AG04449 (cell line): Measurements from ENCODE around the gene LRRC75B.

Source experiments
- CTCF ChIA-PET: fragments of 350-600 bp; formaldehyde crosslinking; extraction: SDS; loops from one replicate; lab custom pipeline; 2021; ENCODE audit warnings: antibody characterized with exemption; lab: Yijun Ruan, JAX
- POLR2A ChIA-PET: fragments of 400-600, 350-600 bp; formaldehyde crosslinking; extraction: SDS; loops from one replicate; lab custom pipeline; 2020; ENCODE audit warnings: antibody characterized with exemption, inconsistent platforms; lab: Yijun Ruan, JAX
- DNase-seq: peaks from one replicate; pipeline ENCODE4 v3.0.0-alpha.2; 2010; ENCODE audit warnings: low read depth, low spot score
- H3K4me3 ChIP-seq: 2 replicates; pipeline ENCODE4 v1.5.1; 2011; ENCODE audit warnings: low read depth, mild to moderate bottlenecking, control low read depth, low read length
- TF ChIP-seq, protein P1 (sequence below): IDR thresholded peaks from one replicate; pipeline ENCODE4 v1.5.1; 2011; ENCODE audit warnings: mild to moderate bottlenecking, moderate library complexity, low read length, control low read depth, inconsistent platforms; ENCODE audit not compliant: insufficient read depth; ENCODE audit errors: missing control alignments

The LRRC75B gene

DNA sequence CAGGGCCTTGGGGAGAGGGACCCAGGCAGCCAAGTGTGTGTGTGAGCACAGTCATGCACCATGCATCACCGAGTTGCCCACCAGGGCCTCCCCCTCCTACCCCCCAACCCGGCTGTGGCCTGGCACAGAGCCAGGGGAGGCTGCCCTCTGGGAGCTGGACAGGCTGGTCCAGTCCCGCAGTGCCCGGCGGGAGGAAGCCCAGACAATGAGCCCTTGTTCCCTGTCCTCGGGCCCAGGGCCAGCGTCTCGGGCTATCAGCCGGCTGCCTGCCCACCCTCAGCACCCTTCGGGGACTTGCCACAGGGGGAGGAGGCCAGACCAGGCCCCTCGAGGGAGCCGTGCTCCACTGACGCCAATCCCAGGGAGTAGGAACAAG, 4.5 kb downstream of the LRRC75B start:
- no peak for DNase-seq
- H3K4me3 ChIP-seq: no peak overlapping the region
- CTCF ChIA-PET: no interaction called here
- POLR2A ChIA-PET: no interaction called here
- TF ChIP-seq, protein P1, sequence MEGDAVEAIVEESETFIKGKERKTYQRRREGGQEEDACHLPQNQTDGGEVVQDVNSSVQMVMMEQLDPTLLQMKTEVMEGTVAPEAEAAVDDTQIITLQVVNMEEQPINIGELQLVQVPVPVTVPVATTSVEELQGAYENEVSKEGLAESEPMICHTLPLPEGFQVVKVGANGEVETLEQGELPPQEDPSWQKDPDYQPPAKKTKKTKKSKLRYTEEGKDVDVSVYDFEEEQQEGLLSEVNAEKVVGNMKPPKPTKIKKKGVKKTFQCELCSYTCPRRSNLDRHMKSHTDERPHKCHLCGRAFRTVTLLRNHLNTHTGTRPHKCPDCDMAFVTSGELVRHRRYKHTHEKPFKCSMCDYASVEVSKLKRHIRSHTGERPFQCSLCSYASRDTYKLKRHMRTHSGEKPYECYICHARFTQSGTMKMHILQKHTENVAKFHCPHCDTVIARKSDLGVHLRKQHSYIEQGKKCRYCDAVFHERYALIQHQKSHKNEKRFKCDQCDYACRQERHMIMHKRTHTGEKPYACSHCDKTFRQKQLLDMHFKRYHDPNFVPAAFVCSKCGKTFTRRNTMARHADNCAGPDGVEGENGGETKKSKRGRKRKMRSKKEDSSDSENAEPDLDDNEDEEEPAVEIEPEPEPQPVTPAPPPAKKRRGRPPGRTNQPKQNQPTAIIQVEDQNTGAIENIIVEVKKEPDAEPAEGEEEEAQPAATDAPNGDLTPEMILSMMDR: no peak

DNA sequence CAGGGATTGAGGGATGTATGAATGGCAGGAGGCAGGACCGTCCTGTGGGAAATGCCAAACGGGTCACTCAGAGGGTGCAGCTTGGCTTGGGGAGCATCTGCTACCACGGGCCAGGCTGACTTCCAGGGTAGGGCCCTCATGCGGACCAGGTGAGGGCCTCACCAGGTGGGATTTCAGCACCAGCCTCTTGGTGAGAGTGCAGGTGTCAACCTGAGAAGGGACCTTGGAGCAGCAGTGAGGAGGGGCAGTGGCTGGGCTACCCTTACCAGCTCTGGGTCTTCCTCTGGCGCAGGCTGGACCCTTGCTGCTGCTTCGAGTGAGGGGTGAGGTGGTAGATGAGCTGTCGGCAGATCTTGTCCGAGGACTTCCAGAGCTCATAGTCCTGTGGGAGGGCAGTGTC, 4.9 kb downstream of the LRRC75B start:
- POLR2A ChIA-PET: no interaction called here
- CTCF ChIA-PET: no interaction called here

DNA sequence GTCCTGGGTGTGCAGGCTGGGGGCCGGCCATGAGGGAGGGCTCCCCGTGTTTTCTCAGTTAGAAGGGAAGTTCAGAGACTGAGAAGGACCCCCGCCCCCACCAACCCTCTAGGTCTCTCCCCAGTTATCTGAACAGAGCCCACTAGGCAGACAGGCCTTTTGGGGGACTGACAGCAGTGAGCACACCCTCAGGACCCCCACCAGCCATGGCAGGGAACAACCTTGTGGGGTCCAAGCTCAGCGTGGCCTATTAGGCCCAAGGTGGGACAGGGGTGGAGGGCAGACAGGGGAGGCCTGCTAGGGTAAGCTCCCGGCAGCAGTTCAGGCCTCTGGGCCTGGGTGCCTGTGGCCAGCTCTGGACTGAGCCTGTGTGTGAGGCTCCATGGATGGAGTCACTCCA, 5.6 kb downstream of the LRRC75B start:
- no peak overlapping the region for H3K4me3 ChIP-seq
- no peak for DNase-seq
- CTCF ChIA-PET: no interaction called here
- TF ChIP-seq, protein P1: no peak
- POLR2A ChIA-PET: no interaction called here

More for the DNA sequence above, 4.9 kb downstream of the LRRC75B start:
- DNase-seq: no peak
- TF ChIP-seq, protein P1: no peak
- no peak overlapping the region for H3K4me3 ChIP-seq

DNA sequence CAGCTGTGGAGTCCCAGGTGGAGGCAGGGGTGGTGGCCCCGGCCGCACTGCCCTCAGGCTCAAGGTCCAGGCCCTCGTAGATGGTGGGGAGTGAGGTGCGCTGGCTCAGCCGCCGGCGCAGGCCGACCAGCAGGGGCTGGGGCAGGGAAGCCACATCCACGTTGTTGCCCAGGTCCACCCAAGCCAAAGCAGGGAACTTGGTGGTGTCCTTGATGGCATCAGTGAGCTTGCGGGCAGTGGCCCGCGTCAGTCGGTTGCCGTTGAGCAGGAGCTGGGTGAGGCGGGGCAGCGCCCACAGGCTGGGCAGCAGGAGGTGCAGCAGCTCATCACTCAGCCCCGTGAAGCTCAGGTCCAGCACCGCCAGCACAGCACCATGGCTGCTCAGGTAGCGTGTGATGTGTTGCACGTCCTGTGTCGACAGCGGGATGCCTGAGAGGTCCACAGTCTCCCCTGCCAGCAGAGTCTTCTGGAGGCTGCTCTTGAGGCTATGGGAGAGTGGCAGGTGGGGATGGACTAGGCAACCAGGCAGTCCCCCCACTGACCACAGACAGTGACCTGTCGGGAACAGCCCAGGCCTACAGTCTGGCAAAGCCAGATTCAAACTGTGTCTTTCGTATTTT, 6.8 kb downstream of the LRRC75B start:
- CTCF ChIA-PET: no interaction called here
- no peak for DNase-seq
- POLR2A ChIA-PET: no interaction called here
- TF ChIP-seq, protein P1: no peak
- no peak overlapping the region for H3K4me3 ChIP-seq

DNA sequence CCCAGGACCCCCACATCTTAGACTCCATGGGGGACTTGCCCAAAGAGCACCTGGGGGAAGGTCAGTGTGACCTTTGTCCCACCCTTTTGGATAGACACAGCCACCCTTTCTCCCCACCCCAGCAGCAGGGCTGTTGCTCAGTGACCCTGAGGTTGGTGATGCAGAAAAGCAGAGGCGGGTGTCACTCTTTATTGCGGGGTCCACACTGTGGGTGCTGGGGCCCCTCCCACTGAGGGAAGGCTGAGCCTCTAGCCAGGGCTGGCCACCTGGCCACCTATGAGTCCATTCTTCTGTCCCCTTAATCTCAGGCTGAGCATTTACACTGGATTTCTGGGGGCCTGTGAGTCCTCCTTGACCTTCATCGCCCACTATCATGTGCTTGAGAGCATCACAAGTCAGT, 7.4 kb downstream of the LRRC75B start:
- TF ChIP-seq, protein P1: no peak
- CTCF ChIA-PET: no interaction called here
- H3K4me3 ChIP-seq: no peak overlapping the region
- POLR2A ChIA-PET: no interaction called here
- DNase-seq: no peak

DNA sequence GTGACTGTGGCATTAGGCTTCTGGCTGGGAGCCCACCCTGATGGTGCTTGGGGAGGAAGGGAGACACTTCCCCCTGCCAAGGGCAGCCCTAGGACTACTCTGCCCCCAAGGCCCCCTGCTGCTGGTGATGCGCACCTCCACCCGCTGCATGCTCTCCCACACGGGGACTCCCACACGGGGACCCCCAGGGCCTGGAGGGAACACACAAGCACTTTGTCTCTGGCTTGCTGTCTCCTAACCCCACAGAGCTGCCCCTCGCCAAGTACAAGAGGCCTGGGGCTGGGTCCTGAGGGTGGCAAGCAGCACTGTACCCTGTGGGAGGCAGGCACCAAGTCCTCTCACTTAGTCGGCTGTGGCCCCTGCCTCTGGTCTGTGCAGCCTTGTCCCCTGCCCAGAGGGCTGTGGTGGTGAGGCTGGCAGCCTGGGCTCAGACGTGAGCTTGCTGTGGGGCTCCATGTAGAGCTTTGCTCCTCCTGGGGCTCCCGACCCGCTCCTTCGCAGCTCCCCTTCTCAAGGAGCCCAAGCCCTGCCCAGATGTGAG, 7.9 kb downstream of the LRRC75B start:
- H3K4me3 ChIP-seq: no peak overlapping the region
- no peak for DNase-seq
- TF ChIP-seq, protein P1: no peak
- ChIA-PET POLR2A (no interaction called here), CTCF (no interaction called here)
